Common myeloid progenitor, CD34-positive (primary cell): Measurements from ENCODE around the gene RBM47.
A peak's percentile ranks its signal among the peaks of the same experiment; 100 is the strongest.

ENCODE experiments used
- CTCF ChIA-PET: fragments of 350-600 bp; sonication (Branson Sonifier 250); formaldehyde crosslinking; loops from one replicate; lab custom pipeline; 2021; ENCODE audit warnings: antibody characterized with exemption; lab: Charles Lee
- POLR2A ChIA-PET: fragments of 350-600 bp; sonication (Branson Sonifier 250); formaldehyde crosslinking; loops from one replicate; lab custom pipeline; 2021; ENCODE audit warnings: antibody characterized with exemption; lab: Charles Lee
- DNase-seq, 3 donors: peaks; one replicate each; pipeline versions ENCODE4 v3.0.0 to v3.0.0-alpha.2; 2013
- H3K27ac ChIP-seq, 2 experiments: 1 replicate in 1 of 2; 2 replicates in 1 of 2; pipeline ENCODE4 v1.7.0; 2013; ENCODE audit warnings: inconsistent platforms in 2 of 2, low read length in 2 of 2, mild to moderate bottlenecking in 2 of 2, low read depth in 1 of 2, moderate library complexity in 1 of 2; ENCODE audit not compliant: severe bottlenecking in 2 of 2, insufficient read depth in 1 of 2, poor library complexity in 1 of 2
- H3K27me3 ChIP-seq, 5 experiments: replicated peaks in 2 of 5; 1 replicate in 3 of 5; 2 replicates in 2 of 5; pipeline versions ENCODE4 v1.6.1 to v1.7.0; 2013; ENCODE audit warnings: low read length in 4 of 5, mild to moderate bottlenecking in 2 of 5, moderate library complexity in 2 of 5, inconsistent platforms in 1 of 5; ENCODE audit not compliant: insufficient read depth in 5 of 5, control insufficient read depth in 4 of 5
- H3K36me3 ChIP-seq, 4 experiments: 1 replicate in 2 of 4; 2 replicates in 2 of 4; pipeline versions ENCODE4 v1.6.1 to v1.7.0; 2013; ENCODE audit warnings: low read length in 3 of 4, control low read depth in 1 of 4, mild to moderate bottlenecking in 1 of 4; ENCODE audit not compliant: control insufficient read depth in 4 of 4, insufficient read depth in 4 of 4
- H3K4me1 ChIP-seq, 4 experiments: 1 replicate in 3 of 4; 2 replicates in 1 of 4; pipeline versions ENCODE4 v1.6.1 to v1.7.1; 2013; ENCODE audit warnings: low read length in 3 of 4, mild to moderate bottlenecking in 3 of 4, control low read depth in 1 of 4, inconsistent platforms in 1 of 4, moderate library complexity in 1 of 4; ENCODE audit not compliant: control insufficient read depth in 4 of 4, insufficient read depth in 4 of 4; ENCODE audit errors: control extremely low read depth in 1 of 4
- H3K4me3 ChIP-seq, 7 experiments: 1 replicate in 4 of 7; 2 replicates in 3 of 7; pipeline versions ENCODE4 v1.5.1 to v1.7.0; 2013; ENCODE audit warnings: mild to moderate bottlenecking in 7 of 7, low read length in 6 of 7, moderate library complexity in 6 of 7, inconsistent platforms in 2 of 7, low read depth in 2 of 7, control low read depth in 1 of 7; ENCODE audit not compliant: insufficient read depth in 4 of 7, control insufficient read depth in 1 of 7; ENCODE audit errors: extremely low read depth in 1 of 7
- H3K9me3 ChIP-seq, 5 experiments: 1 replicate in 4 of 5; 2 replicates in 1 of 5; pipeline versions ENCODE4 v1.6.1 to v1.7.1; 2013; ENCODE audit warnings: low read length in 4 of 5, mild to moderate bottlenecking in 2 of 5, inconsistent platforms in 1 of 5, low read depth in 1 of 5, moderate library complexity in 1 of 5; ENCODE audit not compliant: control insufficient read depth in 4 of 5, insufficient read depth in 2 of 5; ENCODE audit errors: control extremely low read depth in 1 of 5
- WGBS: methylation state at CpG from one replicate; pipeline ENCODE4 v1.1.5; 2013; ENCODE audit not compliant: insufficient coverage; 5-methylcytosine and 5-hydroxymethylcytosine counted together

Gene RBM47

DNA sequence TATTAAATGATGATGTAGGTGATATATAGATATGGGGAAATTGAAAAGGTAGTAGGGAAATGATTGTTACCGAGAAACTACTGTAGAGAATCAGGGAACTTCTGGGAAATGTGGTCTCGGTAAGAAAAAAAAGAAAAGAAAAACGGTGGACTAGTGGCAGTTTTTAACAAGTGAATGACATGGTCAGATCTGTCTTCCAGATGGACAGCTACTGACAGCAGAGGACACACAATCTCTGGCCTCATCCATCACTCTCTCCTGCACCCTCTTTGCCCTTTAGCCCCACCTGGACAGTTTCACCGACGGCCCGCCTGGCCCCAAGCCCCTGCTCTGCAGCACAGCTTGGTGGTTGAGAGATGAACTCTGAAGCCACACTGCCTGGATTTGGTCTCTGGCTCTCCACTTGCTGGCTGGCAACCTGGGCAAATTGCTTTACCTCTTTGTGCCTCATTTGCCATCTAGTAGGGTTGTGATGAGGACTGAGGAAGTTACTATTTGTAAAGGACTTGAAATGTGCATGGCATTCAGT, 23.4 kb downstream of the RBM47 start:
- WGBS = 96% methylated on average over 2 of the region's 6 CpGs
- no peaks in the 10 kb centered on the region for H3K9me3 ChIP-seq
- H3K27ac ChIP-seq = no peak overlapping the region
- DNase-seq = no peak
- no peaks in the 10 kb centered on the region for H3K27me3 ChIP-seq
- CTCF ChIA-PET = no interaction called here
- peaks cover 0 to 5% (median 2%) of the 10 kb centered on the region in 4 experiments for H3K4me1 ChIP-seq
- H3K36me3 ChIP-seq = no peaks in the 10 kb centered on the region
- POLR2A ChIA-PET = no interaction called here
- H3K4me3 ChIP-seq = no peak overlapping the region

DNA sequence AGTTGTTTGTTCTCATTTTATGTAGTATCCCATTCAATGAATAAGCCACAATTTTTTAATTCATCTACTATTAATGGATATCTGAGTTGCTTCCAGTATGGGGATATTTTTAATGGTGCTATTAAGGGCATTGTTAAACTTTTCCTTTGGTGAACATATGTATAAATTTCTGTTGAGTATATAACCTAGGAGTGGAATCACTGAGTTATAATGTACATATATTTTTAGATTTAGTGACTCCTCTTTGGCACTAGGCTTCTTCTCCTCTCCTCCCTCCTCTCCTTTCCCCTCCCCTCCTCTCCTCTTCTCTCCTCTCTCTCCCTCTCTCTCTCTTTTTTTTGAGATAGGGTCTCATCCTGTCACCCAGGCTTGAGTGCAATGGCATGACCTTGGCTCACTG, 26.4 kb downstream of the RBM47 start:
- Histone ChIP-seq H3K27ac (no peak overlapping the region), H3K36me3 (no peaks in the 10 kb centered on the region), H3K9me3 (no peaks in the 10 kb centered on the region), H3K4me1 (peaks cover 0 to 9% (median 2%) of the 10 kb centered on the region in 4 experiments), H3K27me3 (no peaks in the 10 kb centered on the region), H3K4me3 (no peak overlapping the region)
- no peak for DNase-seq
- ChIA-PET POLR2A (no interaction called here), CTCF (no interaction called here)

DNA sequence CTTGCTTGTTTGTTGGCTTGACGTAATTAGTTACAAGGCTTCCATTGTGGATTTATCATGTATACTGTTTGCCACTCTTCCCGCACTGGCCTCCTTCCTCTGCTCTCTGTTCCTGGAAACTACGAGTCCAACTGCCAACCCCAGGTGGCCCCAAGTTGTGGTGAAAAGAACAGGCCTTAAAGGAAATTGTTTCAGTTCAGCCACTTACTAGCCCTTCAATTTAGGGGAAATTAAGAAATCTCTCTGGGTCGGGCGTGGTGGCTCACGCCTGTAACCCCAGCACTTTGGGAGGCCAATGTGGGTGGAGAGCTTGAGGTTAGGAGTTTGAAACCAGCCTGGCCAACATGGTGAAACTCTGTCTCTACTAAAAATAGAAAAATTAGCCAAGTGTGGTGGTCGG, 28.0 kb downstream of the RBM47 start:
- Histone ChIP-seq H3K27ac (no peak overlapping the region), H3K4me1 (peaks cover 0 to 9% (median 2%) of the 10 kb centered on the region in 4 experiments), H3K9me3 (no peaks in the 10 kb centered on the region), H3K4me3 (no peak overlapping the region), H3K27me3 (no peaks in the 10 kb centered on the region), H3K36me3 (no peaks in the 10 kb centered on the region)
- DNase-seq = peak in 2 of 3 donors; percentile 40 to 49
- WGBS = 86% methylated on average over 3 of the region's 7 CpGs
- ChIA-PET CTCF (no interaction called here), POLR2A (no interaction called here)

DNA sequence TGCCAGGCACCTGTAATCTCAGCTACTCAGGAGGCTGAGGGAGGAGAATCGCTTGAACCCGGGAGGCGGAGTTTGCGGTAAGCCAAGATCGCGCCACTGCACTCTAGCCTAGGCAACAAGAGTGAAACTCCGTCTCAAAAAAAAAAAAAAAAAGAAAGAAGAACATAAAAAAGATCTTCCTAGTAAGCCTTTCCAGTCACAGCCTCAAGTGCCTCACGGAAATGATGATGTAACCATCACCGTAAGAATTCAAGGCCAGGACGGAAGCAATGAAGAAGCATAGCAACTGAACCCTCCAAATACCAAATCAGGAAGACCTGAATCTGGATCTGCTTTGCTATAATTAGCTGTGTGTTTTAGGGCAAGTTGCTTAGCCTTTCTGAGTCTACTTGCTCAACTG, 28.8 kb downstream of the RBM47 start:
- Histone ChIP-seq H3K27ac (no peak overlapping the region), H3K9me3 (no peaks in the 10 kb centered on the region), H3K4me1 (peaks cover 0 to 9% (median 2%) of the 10 kb centered on the region in 4 experiments), H3K27me3 (no peaks in the 10 kb centered on the region), H3K36me3 (no peaks in the 10 kb centered on the region), H3K4me3 (no peak overlapping the region)
- POLR2A ChIA-PET = no interaction called here
- no peak for DNase-seq
- no CpG with 5 or more reads among the region's 10 CpGs for WGBS
- CTCF ChIA-PET = no interaction called here

DNA sequence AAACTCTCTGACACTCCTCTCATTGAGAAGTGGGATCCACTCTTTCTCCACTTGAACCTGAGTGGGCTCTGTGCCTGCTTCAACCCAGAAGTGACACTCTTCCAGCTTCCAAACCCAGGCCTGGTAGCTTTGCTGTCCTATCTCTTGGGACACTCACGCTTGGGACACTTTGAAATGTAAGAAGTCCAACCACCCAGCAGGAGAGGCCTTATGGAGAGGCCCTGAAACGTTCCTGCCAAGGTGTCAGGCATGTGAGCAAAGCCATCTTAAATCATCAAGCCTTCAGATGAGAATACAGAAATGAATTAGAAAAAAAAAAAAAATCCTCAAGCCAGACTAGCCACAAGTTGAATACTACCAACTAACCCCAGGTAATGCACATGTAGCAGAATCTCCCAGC, 30.2 kb downstream of the RBM47 start:
- H3K4me1 ChIP-seq = peaks cover 0 to 9% (median 2%) of the 10 kb centered on the region in 4 experiments
- no peak overlapping the region for H3K27ac ChIP-seq
- no peak for DNase-seq
- no peaks in the 10 kb centered on the region for H3K27me3 ChIP-seq
- 80% methylated on average over 2 of the region's 2 CpGs for WGBS
- H3K9me3 ChIP-seq = no peaks in the 10 kb centered on the region
- ChIA-PET CTCF (no interaction called here), POLR2A (no interaction called here)
- H3K36me3 ChIP-seq = no peaks in the 10 kb centered on the region
- H3K4me3 ChIP-seq = no peak overlapping the region

DNA sequence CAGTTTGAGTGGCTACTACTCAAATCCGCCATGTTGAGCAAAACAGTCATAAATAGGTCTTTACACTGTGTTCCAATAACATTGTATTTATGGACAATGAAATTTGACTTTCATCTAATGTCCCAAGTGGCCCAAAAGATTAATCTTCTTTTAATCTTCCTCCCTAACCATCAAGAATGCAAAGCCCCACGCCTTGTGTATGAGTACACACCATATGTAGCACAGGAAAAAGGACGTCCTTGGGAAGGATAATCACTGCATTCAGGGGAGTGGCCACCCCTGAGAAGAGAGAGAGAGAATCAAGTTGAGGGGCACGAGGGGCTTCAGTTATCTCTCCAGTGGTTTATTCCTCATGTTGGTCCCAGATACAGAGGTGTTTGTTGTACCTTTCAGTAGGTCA, 33.1 kb downstream of the RBM47 start:
- Histone ChIP-seq H3K9me3 (no peaks in the 10 kb centered on the region), H3K27ac (no peak overlapping the region), H3K36me3 (no peaks in the 10 kb centered on the region), H3K4me3 (no peak overlapping the region), H3K4me1 (peaks cover 0 to 6% (median 1%) of the 10 kb centered on the region in 4 experiments), H3K27me3 (no peaks in the 10 kb centered on the region)
- ChIA-PET POLR2A (no interaction called here), CTCF (no interaction called here)
- WGBS = 94% methylated on average over 2 of the region's 4 CpGs
- no peak for DNase-seq

DNA sequence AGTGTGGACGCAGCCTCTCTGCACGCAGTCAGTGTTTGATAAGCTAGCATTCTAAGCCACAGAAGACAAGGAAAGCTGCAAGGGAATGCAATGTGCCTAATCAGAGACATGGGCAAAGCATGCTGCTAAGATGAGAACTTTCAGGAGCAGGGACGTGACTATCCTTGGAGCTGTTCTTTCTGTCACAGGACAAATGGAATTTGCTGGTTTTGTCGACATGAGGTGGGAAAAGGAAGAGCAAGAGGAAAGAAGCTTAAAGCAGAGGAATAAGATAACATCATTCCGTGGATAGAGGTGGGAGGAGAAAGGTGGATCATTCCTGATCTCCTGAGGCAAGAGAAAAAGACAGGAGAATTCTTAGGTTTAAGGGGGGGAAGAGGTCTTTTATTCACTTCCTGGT, 33.7 kb downstream of the RBM47 start:
- Histone ChIP-seq H3K4me1 (peaks cover 0 to under 1% (median 0%) of the 10 kb centered on the region in 4 experiments), H3K4me3 (no peak overlapping the region), H3K9me3 (no peaks in the 10 kb centered on the region), H3K36me3 (no peaks in the 10 kb centered on the region), H3K27me3 (no peaks in the 10 kb centered on the region), H3K27ac (no peak overlapping the region)
- DNase-seq = no peak
- WGBS = 100% methylated on average over 5 of the region's 5 CpGs
- CTCF ChIA-PET = no interaction called here
- POLR2A ChIA-PET = no interaction called here
